Kidney epithelial cell (primary cell): Measurements from ENCODE around the gene ATL2. TPM values are rescaled to one million over a fixed set of nuclear protein-coding genes. Genes with fewer than 3 reads are reported as not detected.

Source experiments
- DNase-seq: peaks from one replicate; pipeline ENCODE4 v3.0.0-alpha.2; 2010; ENCODE audit warnings: low read depth
- H3K27me3 ChIP-seq: 2 replicates; pipeline ENCODE4 v1.6.0; 2011; ENCODE audit warnings: low read length; ENCODE audit not compliant: control insufficient read depth, insufficient read depth
- H3K36me3 ChIP-seq: 2 replicates; pipeline ENCODE4 v1.5.1; 2011; ENCODE audit warnings: low read length; ENCODE audit not compliant: control insufficient read depth, insufficient read depth
- H3K4me3 ChIP-seq: 2 replicates; pipeline ENCODE4 v1.5.1; 2011; ENCODE audit warnings: low read depth, mild to moderate bottlenecking, control low read depth, low read length
- CTCF ChIP-seq: IDR thresholded peaks from 2 replicates; pipeline ENCODE4 v1.5.1; 2011; ENCODE audit warnings: mild to moderate bottlenecking, moderate library complexity, low read length, control low read depth, inconsistent platforms; ENCODE audit not compliant: insufficient read depth, poor library complexity, severe bottlenecking
- total RNA-seq: library from RNA; depleted of rRNA; stranded (reverse); fragments of >200 nt; gene quantifications from 2 replicates; pipeline ENCODE4 v1.2.3, GENCODE V29; 2015

The ATL2 gene
- total RNA-seq, 1 donor from 2014 or later: 65.8 TPM

DNA sequence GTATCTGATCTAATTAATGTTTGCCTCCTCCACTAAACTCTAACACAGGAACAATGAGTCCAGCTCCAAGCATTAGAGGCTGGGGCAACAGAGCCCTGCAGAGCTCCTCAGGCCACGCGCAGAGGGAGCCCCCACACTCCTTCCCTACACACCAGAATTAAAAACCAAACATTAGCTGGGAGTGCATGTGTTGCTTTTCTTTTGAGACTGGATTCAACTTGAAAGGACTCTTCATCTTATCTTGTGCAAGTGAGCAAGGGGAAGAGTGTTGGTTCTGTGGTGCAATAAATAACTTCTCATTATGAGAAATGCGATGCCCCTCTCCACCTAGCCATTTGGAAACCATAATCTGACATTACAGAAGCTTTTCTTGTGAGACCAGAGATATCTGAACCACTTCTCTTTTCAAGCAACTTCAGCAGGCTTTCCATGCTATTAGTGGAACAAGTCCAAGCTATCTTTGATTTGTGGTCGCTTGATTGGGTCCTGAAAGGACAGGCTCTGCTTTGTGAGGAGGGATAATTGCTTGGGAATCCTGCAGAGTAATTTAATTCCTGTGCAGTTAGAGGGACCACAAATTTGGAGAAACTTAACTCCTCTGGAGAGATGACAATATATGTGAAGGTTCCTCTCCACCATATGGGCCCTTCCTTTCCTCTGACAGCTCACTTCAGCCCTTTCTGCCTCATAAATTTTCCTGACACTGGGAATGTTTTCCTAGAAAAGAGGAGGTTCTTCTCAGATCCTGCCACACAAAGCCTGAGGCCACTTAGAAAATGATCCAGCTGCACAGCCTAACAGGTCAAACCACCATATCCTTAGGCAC, 112.5 kb downstream of the ATL2 start:
- Histone ChIP-seq H3K27me3 (no peaks in the 10 kb centered on the region), H3K36me3 (no peaks in the 10 kb centered on the region), H3K4me3 (no peak overlapping the region)
- DNase-seq: no peak
- TF ChIP-seq CTCF: no peak

GRCh38 chr2:38263293-38263692, 113.8 kb downstream of the ATL2 start:
- Histone ChIP-seq H3K27me3 (no peaks in the 10 kb centered on the region), H3K36me3 (no peaks in the 10 kb centered on the region), H3K4me3 (no peak overlapping the region)
- DNase-seq: no peak
- TF ChIP-seq CTCF: no peak

GRCh38 chr2:38262069-38262871, 114.8 kb downstream of the ATL2 start:
- no peaks in the 10 kb centered on the region for H3K27me3 ChIP-seq
- no peaks in the 10 kb centered on the region for H3K36me3 ChIP-seq
- no peak for TF ChIP-seq CTCF
- H3K4me3 ChIP-seq: no peak overlapping the region
- no peak for DNase-seq

GRCh38 chr2:38261569-38262068, 115.5 kb downstream of the ATL2 start:
- H3K27me3 ChIP-seq: no peaks in the 10 kb centered on the region
- no peak for DNase-seq
- no peak for TF ChIP-seq CTCF
- no peak overlapping the region for H3K4me3 ChIP-seq
- no peaks in the 10 kb centered on the region for H3K36me3 ChIP-seq

DNA sequence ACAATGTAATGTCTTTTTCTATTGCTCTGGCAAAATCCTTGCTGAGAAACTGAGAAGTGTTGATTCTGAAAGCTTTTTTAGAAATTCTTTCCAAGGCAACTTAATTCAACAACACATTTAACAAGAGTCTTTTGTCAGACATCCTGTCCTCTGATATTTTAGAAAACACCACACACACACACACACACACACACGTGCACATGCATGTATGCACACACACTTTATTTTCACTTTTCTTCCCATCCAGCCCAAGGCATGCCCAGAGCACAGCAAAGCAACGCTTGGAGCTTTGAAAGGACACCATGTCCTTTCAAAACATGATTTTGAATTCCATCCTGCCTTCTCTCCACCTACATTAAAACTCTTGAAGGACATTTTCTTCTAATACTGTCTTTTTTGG, 116.1 kb downstream of the ATL2 start:
- DNase-seq: no peak
- H3K27me3 ChIP-seq: no peaks in the 10 kb centered on the region
- H3K36me3 ChIP-seq: no peaks in the 10 kb centered on the region
- no peak overlapping the region for H3K4me3 ChIP-seq
- no peak for TF ChIP-seq CTCF
